SK-N-SH (cell line): ENCODE data around the gene CNIH3. TPM values are rescaled to one million over a fixed set of nuclear protein-coding genes. Genes with fewer than 3 reads are reported as not detected.

Source experiments
- CTCF ChIA-PET: fragments of 300-600, 350-600 bp; formaldehyde crosslinking; extraction: SDS; loops from one replicate; lab custom pipeline; 2021; lab: Yijun Ruan, JAX
- POLR2A ChIA-PET: fragments of 350-600 bp; sonication (Branson Sonifier 250); formaldehyde crosslinking; extraction: SDS; loops from one replicate; lab custom pipeline; 2020; ENCODE audit warnings: antibody characterized with exemption, inconsistent platforms; lab: Yijun Ruan, JAX
- DNase-seq: peaks from one replicate; pipeline ENCODE4 v3.0.0; 2012
- H2AFZ ChIP-seq: fragments of 200-600 bp; sonication (generic); 2 replicates; pipeline ENCODE4 v1.8.1; 2016; ENCODE audit warnings: antibody characterized with exemption, mild to moderate bottlenecking, low read depth
- H3F3A ChIP-seq: fragments of 200-600 bp; sonication (generic); replicated peaks from 2 replicates; pipeline ENCODE3; 2016; ENCODE audit warnings: antibody characterized with exemption, mild to moderate bottlenecking; ENCODE audit not compliant: insufficient read depth
- H3K27ac ChIP-seq, 2 experiments: fragments of 200-500 bp in 1 of 2; fragments of 200-600 bp in 1 of 2; sonication (Bioruptor generic) in 1 of 2; sonication (generic), shearing (Covaris generic) in 1 of 2; 2 replicates each; pipeline versions ENCODE4 v1.5.1 to v1.6.1; 2014 to 2016; ENCODE audit warnings: low read depth in 2 of 2, inconsistent platforms in 1 of 2, low read length in 1 of 2, mild to moderate bottlenecking in 1 of 2, mixed read lengths in 1 of 2
- H3K27me3 ChIP-seq: fragments of 200-600 bp; sonication (generic), shearing (Covaris generic); 2 replicates; pipeline ENCODE4 v1.6.1; 2016; ENCODE audit warnings: mixed run types; ENCODE audit not compliant: insufficient read depth
- H3K36me3 ChIP-seq, 2 experiments: fragments of 200-500 bp in 1 of 2; fragments of 200-600 bp in 1 of 2; sonication (Bioruptor generic) in 1 of 2; sonication (generic) in 1 of 2; replicated peaks in 1 of 2; 2 replicates each; pipeline versions ENCODE3 to v1.5.1; 2014 to 2016; ENCODE audit warnings: low read length in 1 of 2, mild to moderate bottlenecking in 1 of 2; ENCODE audit not compliant: insufficient read depth in 2 of 2, control insufficient read depth in 1 of 2
- H3K4me1 ChIP-seq, 2 experiments: fragments of 200-500 bp in 1 of 2; fragments of 200-600 bp in 1 of 2; sonication (Bioruptor generic) in 1 of 2; sonication (generic), shearing (Covaris generic) in 1 of 2; 2 replicates each; pipeline versions ENCODE4 v1.5.1 to v1.6.1; 2014 to 2016; ENCODE audit warnings: low read depth in 1 of 2, low read length in 1 of 2, mixed run types in 1 of 2; ENCODE audit not compliant: insufficient read depth in 2 of 2, control insufficient read depth in 1 of 2
- H3K4me2 ChIP-seq: fragments of 200-600 bp; sonication (generic), shearing (Covaris generic); 2 replicates; pipeline ENCODE4 v1.6.1; 2017; ENCODE audit warnings: mixed run types
- H3K4me3 ChIP-seq, 2 experiments: fragments of 200-500 bp in 1 of 2; fragments of 200-600 bp in 1 of 2; sonication (Bioruptor generic) in 1 of 2; sonication (generic), shearing (Covaris generic) in 1 of 2; 2 replicates each; pipeline versions ENCODE4 v1.5.1 to v1.8.1; 2014 to 2016; ENCODE audit warnings: low read depth in 2 of 2, inconsistent platforms in 1 of 2, low read length in 1 of 2, mild to moderate bottlenecking in 1 of 2, mixed read lengths in 1 of 2, moderate library complexity in 1 of 2
- H3K79me2 ChIP-seq: fragments of 200-600 bp; sonication (generic); 2 replicates; pipeline ENCODE4 v1.8.1; 2017; ENCODE audit warnings: mild to moderate bottlenecking; ENCODE audit not compliant: insufficient read depth
- H3K9ac ChIP-seq: fragments of 200-600 bp; sonication (generic); 2 replicates; pipeline ENCODE4 v1.6.1; 2017; ENCODE audit warnings: mixed run types
- H3K9me2 ChIP-seq: fragments of 200-600 bp; sonication (generic); 2 replicates; pipeline ENCODE4 v1.6.1; 2017; ENCODE audit warnings: mixed run types
- H3K9me3 ChIP-seq: fragments of 200-600 bp; sonication (generic); 2 replicates; pipeline ENCODE4 v1.6.1; 2017; ENCODE audit warnings: mixed run types, mild to moderate bottlenecking, moderate library complexity
- H4K20me1 ChIP-seq: fragments of 200-600 bp; sonication (generic); 2 replicates; pipeline ENCODE4 v1.6.1; 2017; ENCODE audit warnings: mild to moderate bottlenecking, mixed run types; ENCODE audit not compliant: insufficient read depth
- ELF1 ChIP-seq: IDR thresholded peaks from 2 replicates; pipeline ENCODE4 v1.4.0; 2012
- FOSL2 ChIP-seq: IDR thresholded peaks from 2 replicates; pipeline ENCODE4 v1.4.0; 2012; ENCODE audit warnings: low read depth, mild to moderate bottlenecking, moderate library complexity, borderline replicate concordance
- GABPA ChIP-seq: IDR thresholded peaks from 2 replicates; pipeline ENCODE4 v1.4.0; 2012; ENCODE audit warnings: low read depth, mild to moderate bottlenecking
- GATA2 ChIP-seq: sonication (generic); formaldehyde crosslinking; IDR thresholded peaks from 2 replicates; pipeline ENCODE4 v1.5.0; 2020; ENCODE audit warnings: mild to moderate bottlenecking, missing genetic modification reagents
- NRF1 ChIP-seq: IDR thresholded peaks from 2 replicates; pipeline ENCODE4 v1.6.1; 2012; ENCODE audit warnings: low read depth, mild to moderate bottlenecking, low read length
- PBX3 ChIP-seq: IDR thresholded peaks from 2 replicates; pipeline ENCODE4; 2012
- RCOR1 ChIP-seq: fragments of 150-350 bp; IDR thresholded peaks from 2 replicates; pipeline ENCODE4 v1.6.1; 2017; ENCODE audit warnings: antibody characterized with exemption, low read length
- REST ChIP-seq: IDR thresholded peaks from 2 replicates; pipeline ENCODE4 v1.6.1; 2012; ENCODE audit warnings: mild to moderate bottlenecking, low read depth, low read length, moderate library complexity
- TCF12 ChIP-seq: IDR thresholded peaks from 2 replicates; pipeline ENCODE4 v1.4.0; 2012
- USF2 ChIP-seq: fragments of 150-350 bp; IDR thresholded peaks from 2 replicates; pipeline ENCODE4 v1.6.1; 2017; ENCODE audit warnings: antibody characterized with exemption, low read length, low read depth, borderline replicate concordance
- WGBS: methylation state at CpG from one replicate; pipeline ENCODE4 v1.1.6; 2017; ENCODE audit warnings: low lambda C conversion rate; 5-methylcytosine and 5-hydroxymethylcytosine counted together
- polyA plus RNA-seq, 3 experiments: library from polyadenylated mRNA; depleted of rRNA; stranded (reverse); fragments of >200 nt; gene quantifications; 2 replicates each; pipeline ENCODE4 v1.2.3, GENCODE V29; 2012
- TF ChIP-seq, protein P1 (sequence below): fragments of 200-600 bp; sonication (generic); IDR thresholded peaks from 2 replicates; pipeline ENCODE4 v1.6.1; 2017; ENCODE audit warnings: antibody characterized with exemption, mild to moderate bottlenecking, moderate library complexity
- TF ChIP-seq, protein P2 (sequence below): IDR thresholded peaks from 2 replicates; pipeline ENCODE4 v1.4.0; 2012; ENCODE audit warnings: low read depth, borderline replicate concordance
- TF ChIP-seq, protein P3 (sequence below): fragments of 150-350 bp; IDR thresholded peaks from 2 replicates; pipeline ENCODE4 v1.6.1; 2016; ENCODE audit warnings: mild to moderate bottlenecking, low read depth, low read length

Gene CNIH3
- polyA plus RNA-seq, 1 of the 3 experiments (the other 2 are of a cell fraction), result 18.8 TPM

DNA sequence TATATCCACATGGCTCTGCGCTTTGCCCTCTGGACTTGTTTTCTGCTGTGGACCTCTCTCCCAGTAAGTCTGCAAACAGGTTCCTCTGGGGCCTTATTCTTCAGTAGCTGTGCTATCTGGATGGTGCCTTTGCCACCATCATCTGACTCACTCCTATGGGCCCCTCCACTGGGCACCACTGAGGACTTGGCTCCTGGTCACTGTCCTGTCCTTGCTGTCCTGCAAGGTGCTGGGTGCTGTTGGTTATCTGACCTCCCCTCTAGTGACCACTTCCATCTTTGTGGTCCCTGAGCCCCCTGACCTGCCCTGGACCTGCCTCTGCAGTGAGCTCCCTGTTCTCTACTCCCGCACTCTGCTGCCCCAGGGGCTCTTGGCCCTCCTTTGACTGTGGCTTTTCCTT is 6.7 kb downstream of the CNIH3 start:
- Histone ChIP-seq H3K9ac (peak overlapping the region; percentile 71), H3F3A (peaks cover 36% of the 10 kb centered on the region), H3K9me2 (no peaks in the 10 kb centered on the region), H2AFZ (no peak overlapping the region), H3K27me3 (no peaks in the 10 kb centered on the region), H3K27ac (peak overlapping the region; percentile 14 to 95; a peak in 3 of 4 replicates), H3K4me3 (no peak overlapping the region), H3K79me2 (peaks cover 81% of the 10 kb centered on the region), H3K4me1 (peaks cover 12 to 40% of the 10 kb centered on the region in 2 experiments), H4K20me1 (peaks cover 12% of the 10 kb centered on the region; the same call in 1 of the 2 replicates), H3K9me3 (no peaks in the 10 kb centered on the region), H3K4me2 (peak overlapping the region; percentile 61), H3K36me3 (peaks cover 0 to 14% of the 10 kb centered on the region in 2 experiments)
- DNase-seq, result no peak
- TF ChIP-seq, protein P1, sequence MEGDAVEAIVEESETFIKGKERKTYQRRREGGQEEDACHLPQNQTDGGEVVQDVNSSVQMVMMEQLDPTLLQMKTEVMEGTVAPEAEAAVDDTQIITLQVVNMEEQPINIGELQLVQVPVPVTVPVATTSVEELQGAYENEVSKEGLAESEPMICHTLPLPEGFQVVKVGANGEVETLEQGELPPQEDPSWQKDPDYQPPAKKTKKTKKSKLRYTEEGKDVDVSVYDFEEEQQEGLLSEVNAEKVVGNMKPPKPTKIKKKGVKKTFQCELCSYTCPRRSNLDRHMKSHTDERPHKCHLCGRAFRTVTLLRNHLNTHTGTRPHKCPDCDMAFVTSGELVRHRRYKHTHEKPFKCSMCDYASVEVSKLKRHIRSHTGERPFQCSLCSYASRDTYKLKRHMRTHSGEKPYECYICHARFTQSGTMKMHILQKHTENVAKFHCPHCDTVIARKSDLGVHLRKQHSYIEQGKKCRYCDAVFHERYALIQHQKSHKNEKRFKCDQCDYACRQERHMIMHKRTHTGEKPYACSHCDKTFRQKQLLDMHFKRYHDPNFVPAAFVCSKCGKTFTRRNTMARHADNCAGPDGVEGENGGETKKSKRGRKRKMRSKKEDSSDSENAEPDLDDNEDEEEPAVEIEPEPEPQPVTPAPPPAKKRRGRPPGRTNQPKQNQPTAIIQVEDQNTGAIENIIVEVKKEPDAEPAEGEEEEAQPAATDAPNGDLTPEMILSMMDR, result no peak
- no peak for TF ChIP-seq ELF1
- TF ChIP-seq, protein P2, sequence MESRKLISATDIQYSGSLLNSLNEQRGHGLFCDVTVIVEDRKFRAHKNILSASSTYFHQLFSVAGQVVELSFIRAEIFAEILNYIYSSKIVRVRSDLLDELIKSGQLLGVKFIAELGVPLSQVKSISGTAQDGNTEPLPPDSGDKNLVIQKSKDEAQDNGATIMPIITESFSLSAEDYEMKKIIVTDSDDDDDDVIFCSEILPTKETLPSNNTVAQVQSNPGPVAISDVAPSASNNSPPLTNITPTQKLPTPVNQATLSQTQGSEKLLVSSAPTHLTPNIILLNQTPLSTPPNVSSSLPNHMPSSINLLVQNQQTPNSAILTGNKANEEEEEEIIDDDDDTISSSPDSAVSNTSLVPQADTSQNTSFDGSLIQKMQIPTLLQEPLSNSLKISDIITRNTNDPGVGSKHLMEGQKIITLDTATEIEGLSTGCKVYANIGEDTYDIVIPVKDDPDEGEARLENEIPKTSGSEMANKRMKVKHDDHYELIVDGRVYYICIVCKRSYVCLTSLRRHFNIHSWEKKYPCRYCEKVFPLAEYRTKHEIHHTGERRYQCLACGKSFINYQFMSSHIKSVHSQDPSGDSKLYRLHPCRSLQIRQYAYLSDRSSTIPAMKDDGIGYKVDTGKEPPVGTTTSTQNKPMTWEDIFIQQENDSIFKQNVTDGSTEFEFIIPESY, result no peak
- TF ChIP-seq USF2, result no peak
- no peak for TF ChIP-seq GABPA
- no peak for TF ChIP-seq FOSL2
- TF ChIP-seq, protein P3, sequence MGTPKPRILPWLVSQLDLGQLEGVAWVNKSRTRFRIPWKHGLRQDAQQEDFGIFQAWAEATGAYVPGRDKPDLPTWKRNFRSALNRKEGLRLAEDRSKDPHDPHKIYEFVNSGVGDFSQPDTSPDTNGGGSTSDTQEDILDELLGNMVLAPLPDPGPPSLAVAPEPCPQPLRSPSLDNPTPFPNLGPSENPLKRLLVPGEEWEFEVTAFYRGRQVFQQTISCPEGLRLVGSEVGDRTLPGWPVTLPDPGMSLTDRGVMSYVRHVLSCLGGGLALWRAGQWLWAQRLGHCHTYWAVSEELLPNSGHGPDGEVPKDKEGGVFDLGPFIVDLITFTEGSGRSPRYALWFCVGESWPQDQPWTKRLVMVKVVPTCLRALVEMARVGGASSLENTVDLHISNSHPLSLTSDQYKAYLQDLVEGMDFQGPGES, result no peak
- no peak for TF ChIP-seq GATA2 (CRISPR knock-in tag)
- no peak for TF ChIP-seq RCOR1
- TF ChIP-seq NRF1, result no peak
- no peak for TF ChIP-seq REST
- TF ChIP-seq TCF12, result no peak
- TF ChIP-seq PBX3, result no peak
- ChIA-PET CTCF (interaction anchor here (2.4 kb wide), 1 partner anchor 22 kb away, joined by 9 read pairs; no protein-coding TSS in a partner anchor), POLR2A (no interaction called here)
- 90% methylated on average over 2 of the region's 2 CpGs for WGBS
